NCI-H345 treated with DMSO at 0.1 percent for 48 hours (cell line): ENCODE results near the gene OCRL.
A peak's percentile ranks its signal among the peaks of the same experiment; 100 is the strongest.

ENCODE experiments used
- DNase-seq: peaks from one replicate; lab custom pipeline; 2025; ENCODE audit not compliant: unreplicated experiment; lab: John Stamatoyannopoulos, UW

Gene OCRL

DNA sequence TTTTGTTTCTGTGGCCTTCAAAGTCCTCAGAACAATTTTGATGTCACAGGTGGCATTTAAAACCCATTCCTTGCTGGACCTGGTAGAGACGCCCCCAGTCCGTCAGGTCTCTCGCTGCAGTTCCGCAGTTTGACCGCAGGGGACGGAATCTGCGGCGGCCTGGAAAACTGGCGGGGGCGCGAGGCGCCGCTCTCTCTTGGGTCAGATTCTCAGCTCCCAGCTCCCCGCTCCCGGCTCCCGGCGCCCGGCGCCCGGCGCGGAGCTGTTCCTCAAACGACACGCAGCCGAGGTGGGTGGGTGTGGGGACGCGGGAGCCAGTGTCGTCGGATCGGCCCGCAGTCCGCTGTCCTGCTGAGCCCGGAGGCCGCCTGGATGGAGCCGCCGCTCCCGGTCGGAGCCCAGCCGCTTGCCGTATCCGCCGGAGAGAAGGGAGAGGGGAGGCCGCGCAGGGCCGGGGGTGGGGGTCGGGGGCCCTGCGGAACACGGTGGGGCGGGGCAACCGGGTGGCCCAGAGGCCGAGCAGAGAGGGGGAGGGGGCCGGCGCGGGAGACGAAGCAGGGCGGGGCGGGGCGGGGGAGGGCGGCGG is at the start of gene OCRL:
TSS of gene OCRL (plus strand) at position 192 of the 586 bp plus-strand sequence. CDS start at position 373, 181 bp downstream.
- DNase-seq, result peak; percentile 15

DNA sequence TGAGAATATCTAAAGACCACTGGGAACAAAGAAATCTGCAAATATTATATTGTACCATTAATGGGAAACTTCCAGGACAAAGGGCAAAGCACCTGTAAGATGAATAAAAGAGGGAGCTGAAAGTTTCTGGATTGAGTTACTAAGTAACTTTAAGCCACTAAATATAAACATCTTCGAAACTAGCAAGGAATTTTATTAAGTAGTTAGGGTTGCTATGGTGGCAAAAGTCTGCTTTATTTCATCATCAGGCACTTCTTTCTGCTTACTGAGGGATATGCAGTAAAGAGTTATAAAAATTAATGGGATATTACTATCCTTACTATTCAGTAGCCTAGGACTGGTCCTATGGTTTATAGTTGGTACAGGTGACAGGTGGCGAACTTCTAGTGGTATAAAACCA is 49.7 kb upstream of the OCRL start:
- DNase-seq, result no peak

DNA sequence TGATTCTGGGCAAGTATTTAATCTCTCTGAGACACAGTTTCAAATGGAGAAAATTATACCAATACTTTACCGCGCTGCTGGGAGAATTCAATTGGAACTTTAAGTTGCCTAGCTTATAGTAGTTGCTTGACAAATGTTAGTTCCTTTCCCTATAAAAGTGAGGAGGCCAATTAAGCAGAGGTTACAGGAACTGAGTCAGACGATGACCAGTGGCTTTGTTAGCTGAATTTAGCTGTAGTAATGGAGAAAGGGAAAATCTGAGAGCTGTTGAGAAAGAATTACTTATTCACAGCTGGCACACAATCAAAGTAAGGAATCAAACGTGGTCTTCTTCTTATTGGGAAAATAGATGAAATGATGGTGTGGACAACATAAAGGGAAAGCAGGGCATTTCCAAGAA is 46.4 kb upstream of the OCRL start:
- DNase-seq, result no peak

DNA sequence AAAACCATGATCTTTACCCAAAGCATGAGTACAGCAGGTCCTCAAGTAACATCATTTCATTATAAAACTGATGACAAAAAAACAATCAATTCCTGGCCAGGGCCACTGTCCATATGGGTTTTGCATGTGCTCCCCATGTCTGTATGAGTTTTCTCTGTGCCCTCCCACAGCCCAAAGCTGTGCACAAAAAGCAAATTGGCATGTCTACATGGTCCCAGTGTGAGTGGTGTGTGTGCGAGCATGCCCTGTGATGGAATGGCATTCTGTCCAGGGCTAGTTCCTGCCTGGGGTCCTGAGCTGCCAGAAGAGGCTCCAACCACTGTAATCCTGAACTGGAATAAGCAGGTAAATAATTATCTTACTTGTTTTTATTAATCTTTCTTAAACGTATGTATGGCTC is 45.2 kb upstream of the OCRL start:
- no peak for DNase-seq

DNA sequence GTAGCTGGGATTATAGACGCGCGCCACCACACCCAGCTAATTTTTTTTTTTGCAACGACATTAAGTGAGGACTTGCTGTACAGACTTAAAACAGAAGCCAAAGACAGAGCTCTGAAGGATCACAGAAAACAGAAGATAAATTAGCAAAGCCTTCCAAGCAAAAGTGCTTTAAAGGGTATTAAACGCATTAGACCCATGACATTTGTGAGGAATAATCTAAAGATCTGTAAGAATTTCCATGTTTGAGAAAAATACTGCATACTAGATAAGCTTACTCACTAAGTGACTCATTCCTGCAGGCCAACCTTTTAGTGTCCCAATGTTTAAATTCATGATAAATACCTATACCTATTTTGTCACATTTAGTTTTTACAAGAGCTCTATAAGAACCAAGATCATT is 44.2 kb upstream of the OCRL start:
- DNase-seq, result no peak

DNA sequence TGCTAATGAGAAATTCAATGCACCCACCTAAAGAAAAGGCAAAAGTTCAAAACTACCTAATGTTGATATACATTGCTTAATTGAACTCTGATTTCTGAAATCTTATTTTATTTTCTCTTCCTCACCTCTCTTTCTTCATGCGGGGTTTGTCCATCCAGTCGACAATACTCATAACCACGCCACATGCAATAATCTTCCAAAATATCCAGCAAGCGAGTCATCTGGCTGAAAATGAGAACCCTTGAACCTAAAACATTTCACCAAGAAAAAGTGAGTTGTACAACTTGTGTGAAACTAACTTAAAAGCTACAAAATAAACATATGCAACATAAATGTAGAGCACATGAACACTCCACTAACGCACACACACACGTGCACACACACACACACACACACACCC is 43.4 kb upstream of the OCRL start:
- no peak for DNase-seq

DNA sequence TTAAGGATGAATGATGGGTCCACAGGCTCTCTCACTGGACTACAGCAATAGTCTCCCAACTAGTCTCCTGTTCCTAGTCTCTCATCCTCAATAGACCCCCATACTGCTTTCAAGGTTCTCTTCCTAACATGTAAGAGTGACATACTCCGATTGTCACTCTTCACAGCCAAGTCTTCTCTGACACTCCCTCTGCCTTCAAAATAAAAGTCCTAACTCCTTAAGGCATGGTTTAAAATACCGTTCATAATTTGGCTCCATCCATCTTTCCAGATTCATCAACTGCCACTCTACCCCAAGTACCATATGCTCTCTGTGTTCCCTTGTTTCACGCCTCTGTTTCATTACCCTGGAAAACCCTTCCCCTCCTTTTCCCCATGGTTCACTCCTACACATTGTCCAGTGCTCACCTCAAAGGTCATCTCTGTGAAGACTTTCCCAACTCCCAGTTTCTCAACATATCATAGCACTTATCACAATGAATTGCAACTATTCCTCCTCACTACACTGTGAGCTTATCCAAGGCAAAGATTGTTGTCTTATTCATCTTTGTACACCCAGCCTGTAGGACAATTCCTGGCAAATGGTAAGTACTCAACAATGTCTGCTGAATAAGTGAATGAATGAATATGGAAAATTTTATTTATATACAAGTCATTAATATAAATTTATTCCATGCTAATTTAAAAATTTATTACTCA is 42.8 kb upstream of the OCRL start:
- no peak for DNase-seq

DNA sequence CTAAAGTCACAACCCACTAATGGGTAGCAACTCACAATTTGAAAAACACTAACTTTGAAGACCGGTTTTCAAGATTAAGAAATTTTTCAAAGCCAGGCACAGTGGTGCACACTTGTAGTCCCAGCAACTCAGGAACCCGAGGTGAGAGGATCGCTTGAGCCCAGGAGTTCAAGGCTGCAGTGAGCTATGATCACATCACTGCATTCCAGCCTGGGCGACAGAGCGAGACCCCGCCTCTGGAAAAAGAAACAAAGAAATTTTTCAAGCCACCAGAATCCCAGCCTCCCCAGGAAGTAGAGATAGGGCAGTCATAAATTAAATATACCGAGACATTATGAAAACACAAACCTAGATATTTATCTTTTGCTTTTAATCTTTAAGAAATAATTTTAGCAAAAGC is 29.7 kb upstream of the OCRL start:
- DNase-seq, result no peak

DNA sequence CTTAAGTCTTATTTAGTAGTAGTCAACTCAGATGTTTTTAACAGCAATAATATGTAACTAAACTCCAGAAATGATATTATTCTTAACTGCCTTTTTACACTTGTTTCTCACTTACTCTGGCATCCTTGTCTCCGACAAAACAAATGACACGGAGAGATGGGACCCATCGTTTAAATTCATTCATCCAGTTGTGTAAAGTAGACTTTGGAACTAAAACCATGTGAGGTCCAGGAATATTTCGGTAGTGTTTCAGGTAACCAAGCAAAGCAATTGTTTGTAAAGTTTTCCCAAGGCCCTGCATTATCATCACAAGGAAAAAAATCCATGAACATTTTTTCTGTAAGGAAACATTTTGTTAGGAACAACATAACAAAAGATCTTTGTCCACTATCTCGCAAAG is 28.4 kb upstream of the OCRL start:
- no peak for DNase-seq

DNA sequence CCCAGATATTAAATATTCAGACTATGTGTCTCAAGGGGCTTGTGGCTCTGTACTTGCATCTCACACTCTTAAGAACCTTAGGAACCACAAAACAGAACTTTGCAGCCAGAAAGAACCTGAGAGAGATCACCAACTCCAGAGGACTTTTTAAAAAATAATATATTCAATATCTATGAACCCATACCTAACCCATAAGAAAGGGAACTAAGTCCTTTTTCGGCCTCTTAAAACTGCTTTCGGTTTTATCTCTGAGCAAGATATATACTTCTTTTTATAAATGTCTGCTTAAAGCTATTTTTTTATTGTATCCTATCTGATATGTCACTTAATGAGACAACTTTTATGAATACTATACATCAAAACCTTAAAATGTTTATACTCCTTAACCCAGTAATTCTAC is 27.6 kb upstream of the OCRL start:
- DNase-seq, result no peak

DNA sequence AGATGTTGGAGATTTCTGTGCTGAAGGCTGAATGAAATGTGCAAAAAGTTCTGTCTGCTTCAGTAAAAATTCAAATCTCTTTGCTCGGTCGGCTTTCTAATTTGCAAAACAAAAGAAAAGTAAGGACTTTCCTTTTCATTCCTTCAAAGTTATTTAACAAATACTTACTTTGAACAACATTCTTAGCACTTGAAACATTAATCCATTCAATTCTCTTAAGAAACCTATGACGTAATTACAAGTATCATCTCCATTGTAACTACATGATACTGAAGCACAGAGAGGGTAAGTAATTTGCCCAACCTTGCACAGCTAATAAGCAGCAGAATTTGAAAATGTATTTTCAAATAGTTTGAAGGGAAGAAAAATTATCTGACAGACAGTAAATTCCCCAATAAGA is 23.7 kb upstream of the OCRL start:
- DNase-seq, result no peak

DNA sequence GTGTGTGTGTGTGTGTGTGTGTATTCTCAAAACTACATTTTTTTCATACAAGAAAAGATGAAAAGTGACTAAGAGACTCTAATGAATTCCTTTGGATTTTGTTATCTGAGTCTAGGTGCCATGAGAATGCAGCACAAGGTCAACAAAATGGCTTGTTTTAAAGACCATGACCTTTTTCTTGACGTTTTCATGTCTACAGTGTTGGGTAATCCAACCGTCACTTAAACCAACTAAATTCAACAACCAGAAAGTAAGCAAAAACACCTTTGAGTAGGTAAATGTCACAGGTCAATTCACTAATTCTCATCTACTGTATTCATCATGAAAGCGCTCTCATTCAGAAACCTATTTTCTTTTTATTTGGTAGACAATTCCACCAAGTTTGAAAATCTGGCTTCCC is 19.9 kb upstream of the OCRL start:
- DNase-seq, result no peak

DNA sequence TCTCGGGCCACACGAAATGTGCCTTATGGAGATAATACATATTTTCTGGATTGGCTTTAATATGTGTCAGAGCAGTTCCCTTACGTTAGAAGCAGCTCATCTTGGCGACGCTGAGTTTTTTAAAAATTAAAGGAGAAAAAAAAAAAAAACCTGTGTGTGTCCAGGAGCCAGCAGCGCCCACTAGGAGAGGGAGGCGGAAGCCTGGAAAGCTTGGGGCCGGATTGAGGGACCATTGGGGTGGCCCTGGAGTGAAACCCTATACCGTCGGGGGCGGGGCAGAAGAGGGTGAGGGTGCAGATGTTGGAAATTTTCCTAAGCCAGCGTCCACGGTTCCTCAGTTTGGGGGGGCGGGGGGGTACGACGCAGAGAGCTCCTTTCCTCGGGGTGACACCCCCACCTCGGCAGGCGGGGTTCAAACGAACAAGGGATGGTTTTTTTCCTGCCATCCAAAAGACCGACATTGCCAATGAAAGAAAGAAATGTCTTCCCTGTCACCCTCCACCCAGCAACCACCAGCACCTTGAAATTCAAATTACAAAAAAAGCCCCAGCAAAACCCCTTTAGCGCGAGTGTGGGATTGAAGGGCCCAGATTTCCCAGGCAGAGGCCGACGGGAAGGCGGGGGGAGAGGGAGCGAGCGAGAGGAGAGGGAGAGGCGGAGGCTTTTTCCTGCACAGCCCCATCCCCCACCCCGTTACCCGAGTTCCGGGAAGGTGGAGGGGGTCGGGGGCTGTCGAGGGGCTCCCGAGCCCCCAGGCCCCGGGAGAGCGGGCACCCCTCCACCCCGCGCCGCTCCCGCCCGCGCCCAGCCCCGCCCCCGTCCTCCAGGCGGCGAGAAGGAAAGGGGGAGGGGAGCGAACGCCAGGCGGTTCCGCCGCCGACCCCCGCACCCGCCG is 17.6 kb upstream of the OCRL start:
- DNase-seq, result peak; percentile 4

DNA sequence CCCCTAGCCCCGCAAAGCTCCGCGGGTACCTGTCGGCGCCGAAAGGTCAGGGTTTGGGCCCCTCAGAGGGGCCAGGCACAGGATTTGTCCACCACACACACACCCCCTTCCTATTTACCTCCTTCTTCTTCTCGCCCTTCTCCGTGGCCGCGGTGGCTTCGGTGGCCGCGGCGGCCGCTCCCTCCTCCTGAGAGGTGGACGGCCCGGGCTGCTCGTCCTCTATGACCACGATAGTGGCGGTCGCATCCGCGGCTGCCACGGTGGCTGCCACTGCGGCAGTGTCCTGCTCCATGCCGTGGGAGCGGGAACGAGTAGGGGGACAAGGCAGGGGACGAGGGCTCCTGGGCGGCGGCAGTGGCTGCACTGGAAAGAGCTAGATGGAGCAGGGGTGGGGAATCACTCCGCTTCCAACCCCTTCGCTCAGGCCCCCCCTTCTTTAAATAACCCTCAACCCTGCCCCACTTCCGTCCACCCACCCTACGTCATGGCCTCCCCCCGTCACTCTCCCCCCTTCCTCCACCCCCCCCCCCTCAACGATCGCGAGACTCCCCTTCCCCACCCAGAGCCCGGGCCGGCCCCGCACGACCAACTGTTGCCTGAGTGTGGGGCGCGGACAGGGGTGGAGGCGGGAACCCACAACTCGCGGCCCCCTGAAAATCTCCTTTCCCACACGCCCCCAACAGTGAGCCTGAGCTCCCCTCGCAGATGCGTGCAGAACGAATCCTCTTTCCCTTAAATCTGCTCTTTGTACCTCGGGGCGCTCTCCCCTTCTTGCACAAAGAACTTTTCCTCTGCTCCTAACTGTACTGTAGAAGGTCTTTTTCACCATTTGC is 16.8 kb upstream of the OCRL start, which contains the start of gene SMARCA1:
TSS of gene SMARCA1 (minus strand) at position 412 of the 833 bp plus-strand sequence. CDS start at position 292, 120 bp downstream.
- DNase-seq, result no peak

DNA sequence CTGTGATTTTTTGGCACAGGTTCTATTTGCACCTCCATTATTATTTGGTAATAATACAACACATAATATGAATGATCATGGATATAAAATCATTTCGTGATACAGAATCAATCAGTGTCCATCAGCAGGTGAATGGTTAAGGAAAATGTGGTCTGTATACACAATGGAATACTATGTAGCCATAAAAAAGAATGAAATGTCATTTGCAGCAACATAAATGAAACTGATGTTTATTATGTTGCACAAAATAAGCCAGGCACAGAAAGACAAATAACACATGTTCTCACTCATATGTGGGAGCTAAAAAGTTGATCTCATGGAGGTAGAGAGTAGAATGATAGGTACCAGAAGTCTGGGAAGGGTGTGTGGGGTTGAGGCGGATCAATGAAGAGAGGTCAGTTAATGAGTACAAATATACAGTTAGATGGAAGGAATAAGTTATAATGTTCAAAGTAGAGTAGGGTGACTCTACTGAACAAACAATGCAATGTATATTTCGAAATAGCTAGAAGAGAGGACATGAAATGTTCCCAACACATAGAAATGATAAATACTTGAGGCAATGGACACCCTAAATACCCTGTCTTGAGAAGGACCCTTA is 15.7 kb upstream of the OCRL start:
- DNase-seq, result no peak

DNA sequence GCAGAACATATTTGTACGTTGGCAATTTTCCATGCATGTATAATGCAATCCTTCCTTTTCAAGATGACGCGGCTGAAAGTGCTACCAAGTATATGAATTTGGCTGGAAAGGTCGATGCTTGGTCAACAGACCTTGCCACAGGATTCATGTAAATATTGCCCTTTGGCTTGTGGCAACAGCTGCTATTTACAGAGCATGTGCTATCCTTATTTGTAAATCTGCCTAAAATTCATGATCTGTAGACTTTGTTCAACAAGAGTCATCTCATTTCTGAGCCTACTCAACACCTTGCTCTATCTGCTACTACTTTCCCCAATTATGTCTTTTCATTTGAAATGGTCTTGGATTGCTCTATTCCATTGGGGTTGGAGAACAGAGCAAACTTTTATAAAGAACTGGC is 14.9 kb upstream of the OCRL start:
- no peak for DNase-seq

DNA sequence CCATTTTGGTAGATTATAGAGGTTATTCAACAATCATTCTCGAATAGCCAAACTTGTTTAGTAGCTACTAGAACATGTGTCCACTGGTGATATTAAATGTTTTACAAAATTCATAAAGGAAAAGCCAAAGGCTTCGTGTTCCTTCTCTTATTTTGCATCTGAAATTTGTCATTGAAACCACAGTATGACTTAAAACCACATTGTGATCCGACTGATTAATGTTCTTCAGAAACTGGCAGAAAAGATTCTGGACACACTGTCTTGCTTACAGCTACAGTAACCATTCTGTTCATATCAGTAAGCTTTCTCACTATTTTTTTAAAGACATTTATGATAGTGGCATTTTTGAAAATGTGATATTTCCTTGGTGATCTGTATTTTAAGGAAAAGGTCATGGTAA is 14.2 kb upstream of the OCRL start:
- no peak for DNase-seq

DNA sequence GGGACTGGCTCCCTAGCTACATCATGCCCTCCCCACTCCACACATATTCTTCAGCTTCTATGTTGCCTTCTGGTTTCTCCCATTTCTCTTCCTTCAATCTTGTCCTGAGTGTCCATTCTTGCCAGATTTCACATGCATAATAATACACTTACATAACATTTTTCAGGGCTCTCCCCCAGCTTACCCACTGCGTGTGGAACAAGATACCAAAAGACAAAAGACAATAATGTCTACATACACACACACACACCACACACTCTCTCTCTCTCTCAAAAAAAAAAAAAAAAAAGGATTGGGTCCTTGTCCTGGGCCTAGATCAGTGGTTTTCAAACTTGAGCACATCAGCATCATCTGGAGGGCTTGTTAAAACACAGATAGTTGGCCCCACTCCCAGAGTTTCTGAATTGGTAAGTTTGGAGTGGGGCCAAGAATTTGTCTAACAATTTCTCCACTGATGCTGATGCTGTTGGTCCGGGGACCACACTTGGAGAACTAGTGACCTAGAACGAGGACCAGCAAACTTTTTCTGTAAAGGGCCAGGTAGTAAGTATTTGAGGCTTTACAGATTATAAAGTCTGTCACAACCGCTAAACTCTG is 10.3 kb upstream of the OCRL start:
- peak; percentile 38 for DNase-seq

DNA sequence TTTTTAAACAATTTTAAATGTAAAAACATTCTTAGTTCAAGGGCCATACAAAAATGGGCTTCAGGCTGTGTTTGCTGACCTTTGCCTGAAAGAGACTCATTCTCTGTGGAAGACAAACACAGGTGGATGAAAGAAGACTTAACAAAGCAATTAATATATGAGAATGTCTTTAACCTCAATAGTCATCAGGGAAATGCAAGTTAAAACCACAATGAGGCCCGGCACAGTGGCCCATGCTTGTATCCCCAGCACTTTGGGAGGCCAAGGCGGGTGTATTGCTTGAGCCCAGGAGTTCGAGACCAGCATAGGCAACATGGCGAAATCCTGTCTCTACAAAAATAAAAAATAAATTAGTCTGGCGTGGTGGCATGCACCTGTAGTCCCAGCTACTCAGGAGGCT is 9.6 kb upstream of the OCRL start:
- DNase-seq, result no peak

DNA sequence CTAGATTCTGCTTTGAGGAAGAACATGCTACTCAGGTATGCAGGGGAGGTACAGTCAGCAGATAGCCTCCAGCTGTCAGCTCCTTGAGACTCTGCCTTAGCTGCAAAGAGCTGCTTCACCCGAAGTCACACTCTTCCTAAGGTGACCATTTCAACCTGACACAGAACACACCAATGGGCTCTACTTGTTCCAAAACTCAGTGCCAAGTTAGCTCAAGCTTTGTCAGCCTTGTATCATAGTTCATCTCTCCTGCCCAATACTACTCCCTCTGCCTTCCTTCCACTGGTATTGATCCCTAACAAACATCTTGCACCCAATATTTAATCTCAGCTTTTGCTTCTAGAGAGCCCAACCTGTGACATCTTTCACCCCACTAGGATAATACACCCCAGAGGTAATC is 8.9 kb upstream of the OCRL start:
- DNase-seq, result no peak
